Astrocyte of the cerebellum (primary cell): ENCODE results near the gene SELENOF.

Source experiments
- DNase-seq: peaks from one replicate; pipeline ENCODE4 v3.0.0-alpha.2; 2011; ENCODE audit warnings: low read depth
- H3K4me3 ChIP-seq: 2 replicates; pipeline ENCODE4 v1.5.1; 2011; ENCODE audit warnings: mild to moderate bottlenecking, low read depth, low read length, moderate library complexity
- CTCF ChIP-seq: IDR thresholded peaks from 2 replicates; pipeline ENCODE4 v1.5.1; 2012; ENCODE audit warnings: low read length, low read depth, moderate library complexity, mild to moderate bottlenecking; ENCODE audit errors: missing control alignments
- in situ Hi-C: cut with HindIII; loops from 2 replicates; pipeline ENCODE4 v1.10.0; 2017; ENCODE audit warnings: low sequenced_read_pairs

The SELENOF gene

GRCh38 chr1:86865973-86866637 lies 47.8 kb downstream of the SELENOF start:
- in situ Hi-C loops: no loop called here
- DNase-seq: no peak
- no peak for TF ChIP-seq CTCF
- H3K4me3 ChIP-seq: no peak overlapping the region

- no peak overlapping the region for H3K4me3 ChIP-seq
- in situ Hi-C loops: no loop called here
- TF ChIP-seq CTCF: no peak
- DNase-seq: no peak
These were observed 51.0 kb downstream of the SELENOF start for GRCh38 chr1:86862920-86863319.

DNA sequence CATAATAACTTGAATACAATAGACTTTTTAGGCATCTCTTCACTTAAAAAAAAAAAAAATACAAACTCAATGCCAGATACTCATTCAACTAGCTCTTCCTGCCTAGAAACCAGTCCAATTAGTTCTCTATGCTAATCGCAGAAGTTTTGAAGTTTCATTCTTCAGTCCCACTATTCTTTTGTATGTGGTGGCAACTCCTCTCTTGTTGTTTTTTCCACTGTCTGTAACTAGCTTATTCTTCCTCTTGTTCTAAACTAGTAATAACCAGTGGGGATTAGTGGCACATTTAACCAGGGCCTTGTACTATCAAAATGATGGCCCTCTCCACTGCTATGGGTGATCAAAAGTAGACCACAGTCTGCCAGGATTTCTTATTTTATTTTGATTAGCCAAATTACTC lies 52.5 kb downstream of the SELENOF start:
- H3K4me3 ChIP-seq: no peak overlapping the region
- no peak for TF ChIP-seq CTCF
- DNase-seq: no peak
- in situ Hi-C loops: no loop called here

DNA sequence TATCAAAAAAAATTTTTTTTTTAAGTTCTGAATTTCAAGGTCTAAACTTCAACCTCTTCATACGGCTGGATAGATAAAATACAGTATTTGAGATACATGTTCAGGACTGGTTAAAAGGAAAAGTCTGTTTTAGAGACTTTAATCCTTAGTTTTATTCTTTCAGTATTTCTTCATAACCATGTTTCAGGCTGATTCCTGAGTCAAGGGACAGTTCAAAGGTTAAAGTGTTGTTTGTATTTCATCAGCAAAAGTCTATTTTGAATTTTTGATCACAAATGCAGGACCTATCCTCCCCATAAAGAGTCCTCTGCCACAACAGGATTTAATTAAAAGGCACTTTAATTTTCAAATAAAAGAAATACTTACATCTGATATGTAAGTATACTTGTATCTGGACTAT lies 53.5 kb downstream of the SELENOF start:
- in situ Hi-C loops: no loop called here
- DNase-seq: no peak
- no peak for TF ChIP-seq CTCF
- no peak overlapping the region for H3K4me3 ChIP-seq

GRCh38 chr1:86860020-86860419 lies 53.9 kb downstream of the SELENOF start:
- no peak for TF ChIP-seq CTCF
- in situ Hi-C loops: no loop called here

GRCh38 chr1:86858524-86859261 lies 55.2 kb downstream of the SELENOF start:
- no peak for DNase-seq
- no peak overlapping the region for H3K4me3 ChIP-seq
- no peak for TF ChIP-seq CTCF
- in situ Hi-C loops: no loop called here

More at GRCh38 chr1:86860020-86860419, 53.9 kb downstream of the SELENOF start:
- H3K4me3 ChIP-seq: no peak overlapping the region
- DNase-seq: no peak
